HG03469 (cell line): ENCODE measurements around the gene SLC6A18.
"Not testable (repeated sequence)": the region's sequence is repeated elsewhere in the genome, so short reads cannot be mapped to it uniquely, and the experiment has no call there.

Experiments
- ATAC-seq: cut with Tn5 transposase; IDR thresholded peaks from one replicate; pipeline ENCODE4 v1.9.1; 2021; ENCODE audit warnings: mild to moderate bottlenecking, moderate library complexity, moderate number of reproducible peaks; ENCODE audit not compliant: unreplicated experiment

The SLC6A18 gene

GRCh38 chr5:1252681-1253080 is 27.5 kb downstream of the SLC6A18 start:
- no peak for ATAC-seq

- no peak for ATAC-seq
Observed at GRCh38 chr5:1253456-1254105, 28.4 kb downstream of the SLC6A18 start.

- no peak for ATAC-seq
Observed at GRCh38 chr5:1254196-1254595, 29.0 kb downstream of the SLC6A18 start.

GRCh38 chr5:1255081-1255561 is 29.9 kb downstream of the SLC6A18 start:
- ATAC-seq: no peak

- ATAC-seq: no peak
Observed at GRCh38 chr5:1256776-1257175, 31.6 kb downstream of the SLC6A18 start.

GRCh38 chr5:1257363-1257762 is 32.2 kb downstream of the SLC6A18 start:
- no peak for ATAC-seq

GRCh38 chr5:1257841-1258240 is 32.7 kb downstream of the SLC6A18 start:
- ATAC-seq: no peak

GRCh38 chr5:1259806-1260480 is 34.8 kb downstream of the SLC6A18 start:
- ATAC-seq: no peak

- ATAC-seq: no peak
Observed at GRCh38 chr5:1261643-1262042, 36.5 kb downstream of the SLC6A18 start.

- no peak for ATAC-seq
Observed at GRCh38 chr5:1262381-1262780, 37.2 kb downstream of the SLC6A18 start.

- no peak for ATAC-seq
Observed at GRCh38 chr5:1264211-1264610, 39.0 kb downstream of the SLC6A18 start.

- no peak for ATAC-seq
Observed at GRCh38 chr5:1265026-1265425, 39.8 kb downstream of the SLC6A18 start.

GRCh38 chr5:1265461-1266455 is 40.6 kb downstream of the SLC6A18 start:
- ATAC-seq: no peak

- ATAC-seq: no peak
Observed at GRCh38 chr5:1266791-1267190, 41.6 kb downstream of the SLC6A18 start.

GRCh38 chr5:1267464-1267863 is 42.3 kb downstream of the SLC6A18 start:
- not testable (repeated sequence) for ATAC-seq

- ATAC-seq: no peak
Observed at GRCh38 chr5:1268056-1268455, 42.9 kb downstream of the SLC6A18 start.

- no peak for ATAC-seq
Observed at GRCh38 chr5:1268666-1269065, 43.5 kb downstream of the SLC6A18 start.

- no peak for ATAC-seq
Observed at GRCh38 chr5:1270426-1270825, 45.2 kb downstream of the SLC6A18 start.

GRCh38 chr5:1270933-1271914 is 46.0 kb downstream of the SLC6A18 start:
- no peak for ATAC-seq

GRCh38 chr5:1272201-1272600 is 47.0 kb downstream of the SLC6A18 start:
- ATAC-seq: no peak
